Trophoblast cell (in vitro differentiated cells and primary cell): Measurements from ENCODE around the gene PHC3.

ENCODE experiments used
- DNase-seq, 2 donors: peaks; one replicate each; pipeline ENCODE4 v3.0.0-alpha.2; 2016
- H2AFZ ChIP-seq: 2 replicates; pipeline ENCODE4 v1.6.1; 2013; ENCODE audit warnings: low read length, moderate library complexity, mild to moderate bottlenecking; ENCODE audit not compliant: insufficient read depth, poor library complexity
- H2AK5ac ChIP-seq: 2 replicates; pipeline ENCODE4 v1.6.1; 2013; ENCODE audit warnings: mild to moderate bottlenecking, low read length
- H2BK120ac ChIP-seq: 2 replicates; pipeline ENCODE4 v1.6.1; 2013; ENCODE audit warnings: low read length, mild to moderate bottlenecking, moderate library complexity; ENCODE audit not compliant: insufficient read depth, poor library complexity
- H2BK12ac ChIP-seq: 2 replicates; pipeline ENCODE4 v1.6.1; 2013; ENCODE audit warnings: mild to moderate bottlenecking, low read length, moderate library complexity
- H2BK5ac ChIP-seq: 2 replicates; pipeline ENCODE4 v1.6.1; 2013; ENCODE audit warnings: low read length, low read depth, moderate library complexity, mild to moderate bottlenecking; ENCODE audit not compliant: poor library complexity
- H3K14ac ChIP-seq: 2 replicates; pipeline ENCODE4 v1.6.1; 2013; ENCODE audit warnings: mild to moderate bottlenecking, low read length
- H3K18ac ChIP-seq: 2 replicates; pipeline ENCODE4 v1.6.1; 2013; ENCODE audit warnings: mild to moderate bottlenecking, low read length
- H3K23ac ChIP-seq: 2 replicates; pipeline ENCODE4 v1.6.1; 2013; ENCODE audit warnings: low read length
- H3K27ac ChIP-seq: 2 replicates; pipeline ENCODE4 v1.5.1; 2013; ENCODE audit warnings: low read depth, mild to moderate bottlenecking, inconsistent platforms, low read length, moderate library complexity
- H3K27me3 ChIP-seq: 2 replicates; pipeline ENCODE4 v1.6.1; 2013; ENCODE audit warnings: inconsistent platforms, mild to moderate bottlenecking, low read length, moderate library complexity; ENCODE audit not compliant: insufficient read depth
- H3K36me3 ChIP-seq, 2 experiments: 1 replicate in 1 of 2; 2 replicates in 1 of 2; pipeline ENCODE4 v1.6.1; 2013; ENCODE audit warnings: low read length in 2 of 2, mild to moderate bottlenecking in 2 of 2, moderate library complexity in 1 of 2; ENCODE audit not compliant: insufficient read depth in 2 of 2, control insufficient read depth in 1 of 2
- H3K4ac ChIP-seq: 2 replicates; pipeline ENCODE4 v1.6.1; 2013; ENCODE audit warnings: low read depth, mild to moderate bottlenecking, low read length, moderate library complexity
- H3K4me1 ChIP-seq, 2 experiments: 1 replicate in 1 of 2; 2 replicates in 1 of 2; pipeline ENCODE4 v1.6.1; 2013; ENCODE audit warnings: low read length in 2 of 2, mild to moderate bottlenecking in 2 of 2, moderate library complexity in 1 of 2; ENCODE audit not compliant: insufficient read depth in 2 of 2, control insufficient read depth in 1 of 2
- H3K4me2 ChIP-seq: 2 replicates; pipeline ENCODE4 v1.6.1; 2013; ENCODE audit warnings: inconsistent platforms, mild to moderate bottlenecking, low read length, moderate library complexity
- H3K4me3 ChIP-seq: 2 replicates; pipeline ENCODE4 v1.5.1; 2013; ENCODE audit warnings: mild to moderate bottlenecking, low read depth, low read length, inconsistent platforms
- H3K79me1 ChIP-seq: one replicate; pipeline ENCODE4 v1.6.1; 2013; ENCODE audit warnings: low read length
- H3K79me2 ChIP-seq: 2 replicates; pipeline ENCODE4 v1.6.1; 2013; ENCODE audit warnings: low read length, mild to moderate bottlenecking; ENCODE audit not compliant: control insufficient read depth, insufficient read depth, poor library complexity
- H3K9ac ChIP-seq: 2 replicates; pipeline ENCODE4 v1.6.1; 2013; ENCODE audit warnings: mild to moderate bottlenecking, low read length
- H3K9me3 ChIP-seq: 2 replicates; pipeline ENCODE4 v1.6.1; 2013; ENCODE audit warnings: low read depth, mild to moderate bottlenecking, control low read depth, inconsistent platforms, low read length; ENCODE audit not compliant: insufficient read depth
- H4K12ac ChIP-seq: 2 replicates; pipeline ENCODE4 v1.6.1; 2013; ENCODE audit warnings: low read depth, mild to moderate bottlenecking, low read length, moderate library complexity
- H4K8ac ChIP-seq: 2 replicates; pipeline ENCODE4 v1.6.1; 2013; ENCODE audit warnings: low read depth, mild to moderate bottlenecking, low read length, moderate library complexity
- H4K91ac ChIP-seq: one replicate; pipeline ENCODE4 v1.6.1; 2013; ENCODE audit warnings: low read depth, mild to moderate bottlenecking, low read length, moderate library complexity
- WGBS: extraction: QIAGEN DNeasy Blood & Tissue Kit; methylation state at CpG from one replicate; pipeline ENCODE4 v1.1.7; 2013; ENCODE audit warnings: missing lambda C conversion rate; ENCODE audit not compliant: insufficient read length, insufficient coverage; ENCODE audit errors: extremely low coverage; 5-methylcytosine and 5-hydroxymethylcytosine counted together

PHC3 gene

DNA sequence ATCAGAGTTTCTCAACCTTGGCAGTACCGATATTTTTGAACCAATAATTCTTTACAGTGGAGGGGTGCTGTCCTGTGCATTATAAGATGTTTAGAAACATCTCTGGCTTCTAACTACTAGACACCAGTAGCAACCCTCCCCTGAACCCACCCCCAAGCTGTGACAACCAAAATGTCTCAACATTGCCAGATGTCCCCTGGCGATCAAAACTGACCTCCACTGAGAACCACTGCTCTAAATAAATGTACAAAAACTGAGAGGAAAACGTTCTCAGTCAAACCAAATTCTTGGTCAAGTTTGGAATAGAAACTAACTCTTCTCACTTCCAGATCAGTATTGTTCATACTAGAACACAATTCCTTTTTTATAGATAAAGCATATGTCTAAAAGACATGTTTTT is 85.2 kb downstream of the PHC3 start:
- Histone ChIP-seq H4K8ac (no peak overlapping the region), H3K4ac (no peak overlapping the region), H3K4me2 (no peak overlapping the region), H3K18ac (no peak overlapping the region), H3K4me1 (no peaks in the 10 kb centered on the region), H3K27ac (no peak overlapping the region), H3K79me2 (no peaks in the 10 kb centered on the region), H2AFZ (no peak overlapping the region), H2AK5ac (no peak overlapping the region), H3K79me1 (no peaks in the 10 kb centered on the region), H2BK120ac (no peak overlapping the region), H4K12ac (no peak overlapping the region), H3K9ac (no peak overlapping the region), H3K23ac (no peak overlapping the region), H3K4me3 (no peak overlapping the region), H3K9me3 (no peaks in the 10 kb centered on the region), H3K14ac (no peak overlapping the region), H4K91ac (no peak overlapping the region), H3K36me3 (peaks cover 2 to 7% of the 10 kb centered on the region in 2 experiments), H2BK12ac (no peak overlapping the region), H3K27me3 (no peaks in the 10 kb centered on the region), H2BK5ac (no peak overlapping the region)
- no peak for DNase-seq
- WGBS = no CpG with 5 or more reads among the region's 3 CpGs

- Histone ChIP-seq H3K79me1 (no peaks in the 10 kb centered on the region), H3K79me2 (no peaks in the 10 kb centered on the region), H3K18ac (no peak overlapping the region), H4K91ac (no peak overlapping the region), H2BK5ac (no peak overlapping the region), H3K14ac (no peak overlapping the region), H3K9ac (no peak overlapping the region), H3K4me3 (no peak overlapping the region), H4K12ac (no peak overlapping the region), H2BK12ac (no peak overlapping the region), H2AK5ac (no peak overlapping the region), H3K36me3 (peaks cover 2 to 7% of the 10 kb centered on the region in 2 experiments), H4K8ac (no peak overlapping the region), H3K9me3 (no peaks in the 10 kb centered on the region), H3K23ac (no peak overlapping the region), H3K4ac (no peak overlapping the region), H3K4me1 (no peaks in the 10 kb centered on the region), H3K27me3 (no peaks in the 10 kb centered on the region), H3K4me2 (no peak overlapping the region), H3K27ac (no peak overlapping the region), H2AFZ (no peak overlapping the region), H2BK120ac (no peak overlapping the region)
- DNase-seq = no peak
- no CpG with 5 or more reads among the region's 4 CpGs for WGBS
These were observed 85.8 kb downstream of the PHC3 start for GRCh38 chr3:170095771-170096170.

DNA sequence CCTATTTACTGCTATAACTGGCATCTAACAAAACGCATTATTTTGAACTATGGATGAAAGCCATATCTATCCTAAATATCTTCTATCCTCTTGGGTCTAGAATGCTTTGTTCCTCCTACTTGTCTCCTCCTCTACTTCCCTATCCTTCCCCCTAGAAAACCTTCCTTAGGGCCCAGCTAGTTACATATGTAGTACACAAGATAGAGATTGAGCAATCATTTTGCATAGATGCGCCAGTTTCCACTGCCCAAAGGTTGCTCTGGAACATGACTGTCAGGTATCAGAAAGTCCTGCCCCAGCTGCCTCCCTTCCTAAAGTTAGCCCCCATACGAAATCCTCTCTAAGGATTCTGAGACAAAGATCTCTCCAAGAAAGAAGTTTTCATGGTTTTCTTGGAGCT is 88.6 kb downstream of the PHC3 start:
- peaks cover 0 to 5% of the 10 kb centered on the region in 2 experiments for H3K36me3 ChIP-seq
- no peak overlapping the region for H3K9ac ChIP-seq
- no peak overlapping the region for H4K91ac ChIP-seq
- no peaks in the 10 kb centered on the region for H3K79me2 ChIP-seq
- H2BK12ac ChIP-seq = no peak overlapping the region
- H4K12ac ChIP-seq = no peak overlapping the region
- no peaks in the 10 kb centered on the region for H3K27me3 ChIP-seq
- H2BK120ac ChIP-seq = no peak overlapping the region
- H4K8ac ChIP-seq = no peak overlapping the region
- no peak overlapping the region for H3K4ac ChIP-seq
- no peaks in the 10 kb centered on the region for H3K4me1 ChIP-seq
- no peak for DNase-seq
- H3K4me2 ChIP-seq = no peak overlapping the region
- H3K9me3 ChIP-seq = no peaks in the 10 kb centered on the region
- no peak overlapping the region for H3K4me3 ChIP-seq
- WGBS = no CpG with 5 or more reads among the region's 3 CpGs
- H2AFZ ChIP-seq = no peak overlapping the region
- no peak overlapping the region for H2BK5ac ChIP-seq
- no peak overlapping the region for H3K18ac ChIP-seq
- no peak overlapping the region for H3K27ac ChIP-seq
- H3K14ac ChIP-seq = no peak overlapping the region
- no peak overlapping the region for H3K23ac ChIP-seq
- H3K79me1 ChIP-seq = no peaks in the 10 kb centered on the region
- no peak overlapping the region for H2AK5ac ChIP-seq

GRCh38 chr3:170090601-170090981 is 90.9 kb downstream of the PHC3 start:
- Histone ChIP-seq H4K91ac (no peak overlapping the region), H3K23ac (no peak overlapping the region), H3K36me3 (peaks cover under 1% of the 10 kb centered on the region in 2 experiments), H3K9me3 (no peaks in the 10 kb centered on the region), H3K79me2 (no peaks in the 10 kb centered on the region), H2BK120ac (no peak overlapping the region), H3K14ac (no peak overlapping the region), H3K4ac (no peak overlapping the region), H2BK12ac (no peak overlapping the region), H3K27me3 (no peaks in the 10 kb centered on the region), H2AFZ (no peak overlapping the region), H2BK5ac (no peak overlapping the region), H3K79me1 (no peaks in the 10 kb centered on the region), H3K4me1 (no peaks in the 10 kb centered on the region), H3K9ac (no peak overlapping the region), H3K4me2 (no peak overlapping the region), H4K8ac (no peak overlapping the region), H2AK5ac (no peak overlapping the region), H4K12ac (no peak overlapping the region), H3K18ac (no peak overlapping the region), H3K4me3 (no peak overlapping the region), H3K27ac (no peak overlapping the region)
- DNase-seq = no peak
